Nephron (organoid): Measurements from ENCODE around the gene MS4A10.
A peak's percentile ranks its signal among the peaks of the same experiment; 100 is the strongest.

Experiments
- H3K27ac Mint-ChIP-seq, 3 experiments: 2 replicates each; pipeline ENCODE4 v1.8.0; 2020; ENCODE audit warnings: mixed read lengths in 3 of 3, mild to moderate bottlenecking in 2 of 3, moderate library complexity in 1 of 3
- H3K27me3 Mint-ChIP-seq: 2 replicates; pipeline ENCODE4 v1.8.0; 2021; ENCODE audit warnings: low read depth, mild to moderate bottlenecking, moderate library complexity, mixed read lengths
- H3K36me3 Mint-ChIP-seq: 2 replicates; pipeline ENCODE4 v1.8.0; 2020; ENCODE audit warnings: low read depth, mixed read lengths
- H3K4me1 Mint-ChIP-seq: 2 replicates; pipeline ENCODE4 v1.8.0; 2020; ENCODE audit warnings: mixed read lengths
- H3K4me3 Mint-ChIP-seq, 3 experiments: 2 replicates each; pipeline ENCODE4 v1.8.0; 2020; ENCODE audit warnings: mild to moderate bottlenecking in 3 of 3, mixed read lengths in 3 of 3, moderate library complexity in 2 of 3
- H3K9me3 Mint-ChIP-seq: 2 replicates; pipeline ENCODE4 v1.8.0; 2020; ENCODE audit warnings: mixed read lengths
- TF ChIP-seq, protein P1 (sequence below), 3 experiments: fragments of 200-600 bp; sonication (generic); IDR thresholded peaks; one replicate each; pipeline ENCODE4 v1.5.0; 2021; ENCODE audit warnings: antibody characterized with exemption in 3 of 3; ENCODE audit not compliant: unreplicated experiment in 3 of 3

MS4A10 gene

GRCh38 chr11:60772666-60773065 is 12.5 kb upstream of the MS4A10 start:
- TF ChIP-seq, protein P1, sequence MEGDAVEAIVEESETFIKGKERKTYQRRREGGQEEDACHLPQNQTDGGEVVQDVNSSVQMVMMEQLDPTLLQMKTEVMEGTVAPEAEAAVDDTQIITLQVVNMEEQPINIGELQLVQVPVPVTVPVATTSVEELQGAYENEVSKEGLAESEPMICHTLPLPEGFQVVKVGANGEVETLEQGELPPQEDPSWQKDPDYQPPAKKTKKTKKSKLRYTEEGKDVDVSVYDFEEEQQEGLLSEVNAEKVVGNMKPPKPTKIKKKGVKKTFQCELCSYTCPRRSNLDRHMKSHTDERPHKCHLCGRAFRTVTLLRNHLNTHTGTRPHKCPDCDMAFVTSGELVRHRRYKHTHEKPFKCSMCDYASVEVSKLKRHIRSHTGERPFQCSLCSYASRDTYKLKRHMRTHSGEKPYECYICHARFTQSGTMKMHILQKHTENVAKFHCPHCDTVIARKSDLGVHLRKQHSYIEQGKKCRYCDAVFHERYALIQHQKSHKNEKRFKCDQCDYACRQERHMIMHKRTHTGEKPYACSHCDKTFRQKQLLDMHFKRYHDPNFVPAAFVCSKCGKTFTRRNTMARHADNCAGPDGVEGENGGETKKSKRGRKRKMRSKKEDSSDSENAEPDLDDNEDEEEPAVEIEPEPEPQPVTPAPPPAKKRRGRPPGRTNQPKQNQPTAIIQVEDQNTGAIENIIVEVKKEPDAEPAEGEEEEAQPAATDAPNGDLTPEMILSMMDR (IDR thresholded peaks at IDR 0.05; ENCODE audit: unreplicated experiment in 3 of 3): no peak
- no peaks in the 10 kb centered on the region for H3K9me3 Mint-ChIP-seq

GRCh38 chr11:60774726-60775125 is 10.4 kb upstream of the MS4A10 start:
- H3K27me3 Mint-ChIP-seq: peaks cover 19% of the 10 kb centered on the region
- H3K27ac Mint-ChIP-seq: no peak overlapping the region
- H3K4me3 Mint-ChIP-seq: no peak overlapping the region
- TF ChIP-seq, protein P1 (IDR thresholded peaks at IDR 0.05; ENCODE audit: unreplicated experiment in 3 of 3): no peak
- H3K9me3 Mint-ChIP-seq: no peaks in the 10 kb centered on the region
- peaks cover 30% of the 10 kb centered on the region for H3K4me1 Mint-ChIP-seq
- H3K36me3 Mint-ChIP-seq: no peaks in the 10 kb centered on the region

More at GRCh38 chr11:60772666-60773065, 12.5 kb upstream of the MS4A10 start:
- Mint-ChIP-seq H3K4me3 (no peak overlapping the region), H3K36me3 (no peaks in the 10 kb centered on the region), H3K4me1 (peaks cover 29% of the 10 kb centered on the region), H3K27me3 (peaks cover 22% of the 10 kb centered on the region), H3K27ac (peak overlapping the region in 1 of 3 experiments; percentile 19)

- Mint-ChIP-seq H3K27me3 (peaks cover 15% of the 10 kb centered on the region), H3K27ac (peak overlapping the region in 2 of 3 experiments; percentile 30 to 53), H3K4me3 (peak overlapping the region in 1 of 3 experiments; percentile 30), H3K4me1 (peaks cover 30% of the 10 kb centered on the region), H3K9me3 (no peaks in the 10 kb centered on the region), H3K36me3 (no peaks in the 10 kb centered on the region)
- TF ChIP-seq, protein P1 (IDR thresholded peaks at IDR 0.05; ENCODE audit: unreplicated experiment in 3 of 3): peak; percentile 91 to 96 (median 96)
These were observed 9.6 kb upstream of the MS4A10 start for GRCh38 chr11:60775420-60775961.

GRCh38 chr11:60776167-60776566 is 9.0 kb upstream of the MS4A10 start:
- H3K36me3 Mint-ChIP-seq: no peaks in the 10 kb centered on the region
- TF ChIP-seq, protein P1 (IDR thresholded peaks at IDR 0.05; ENCODE audit: unreplicated experiment in 3 of 3): no peak
- H3K9me3 Mint-ChIP-seq: no peaks in the 10 kb centered on the region
- no peak overlapping the region for H3K27ac Mint-ChIP-seq
- no peak overlapping the region for H3K4me3 Mint-ChIP-seq
- peaks cover 15% of the 10 kb centered on the region for H3K27me3 Mint-ChIP-seq
- peaks cover 30% of the 10 kb centered on the region for H3K4me1 Mint-ChIP-seq

- no peaks in the 10 kb centered on the region for H3K9me3 Mint-ChIP-seq
- peak overlapping the region in 2 of 3 experiments; percentile 12 to 13 for H3K27ac Mint-ChIP-seq
- H3K36me3 Mint-ChIP-seq: no peaks in the 10 kb centered on the region
- peaks cover 15% of the 10 kb centered on the region for H3K27me3 Mint-ChIP-seq
- H3K4me3 Mint-ChIP-seq: no peak overlapping the region
- TF ChIP-seq, protein P1 (IDR thresholded peaks at IDR 0.05; ENCODE audit: unreplicated experiment in 3 of 3): no peak
- H3K4me1 Mint-ChIP-seq: peaks cover 23% of the 10 kb centered on the region
These were observed 8.0 kb upstream of the MS4A10 start for GRCh38 chr11:60777106-60777505.

- Mint-ChIP-seq H3K4me1 (peaks cover 23% of the 10 kb centered on the region), H3K4me3 (no peak overlapping the region), H3K9me3 (no peaks in the 10 kb centered on the region), H3K27me3 (peaks cover 15% of the 10 kb centered on the region), H3K36me3 (no peaks in the 10 kb centered on the region), H3K27ac (peak overlapping the region in 2 of 3 experiments; percentile 12 to 13)
- TF ChIP-seq, protein P1 (IDR thresholded peaks at IDR 0.05; ENCODE audit: unreplicated experiment in 3 of 3): no peak
These were observed 7.6 kb upstream of the MS4A10 start for GRCh38 chr11:60777572-60777971.
